GM23338 (cell line): Measurements from ENCODE around the gene DUS2.

Experiments used
- CREB1 ChIP-seq: fragments of 250-450 bp; sonication (Bioruptor Pico); IDR thresholded peaks from 2 replicates; pipeline ENCODE4 v1.5.0; 2020; ENCODE audit warnings: low read depth, mild to moderate bottlenecking, moderate library complexity
- CTCF ChIP-seq, 2 experiments: fragments of 200-600 bp in 1 of 2; sonication (generic) in 1 of 2; conservative IDR thresholded peaks; 2 replicates each; pipeline versions ENCODE4 v1.5.1 to v1.6.1; 2016 to 2017; ENCODE audit warnings: antibody characterized with exemption in 2 of 2, low read depth in 2 of 2, mild to moderate bottlenecking in 2 of 2, moderate library complexity in 1 of 2
- ETS1 ChIP-seq: IDR thresholded peaks from 2 replicates; pipeline ENCODE4 v1.6.1; 2016; ENCODE audit warnings: antibody characterized with exemption
- EZH2 ChIP-seq: fragments of 200-600 bp; sonication (generic); IDR thresholded peaks from one replicate; pipeline ENCODE4 v1.8.0; 2017; ENCODE audit warnings: antibody characterized with exemption, mild to moderate bottlenecking, low read depth; ENCODE audit not compliant: unreplicated experiment
- EZH2phosphoT487 ChIP-seq: fragments of 200-600 bp; sonication (generic); IDR thresholded peaks from one replicate; pipeline ENCODE4 v1.8.1; 2018; ENCODE audit warnings: antibody characterized with exemption; ENCODE audit not compliant: unreplicated experiment
- JUNB ChIP-seq: IDR thresholded peaks from one replicate; pipeline ENCODE4 v1.6.1; 2016; ENCODE audit warnings: antibody characterized with exemption; ENCODE audit not compliant: unreplicated experiment
- NANOG ChIP-seq: IDR thresholded peaks from 2 replicates; pipeline ENCODE4 v1.6.1; 2016; ENCODE audit warnings: antibody characterized with exemption, borderline replicate concordance
- POLR2AphosphoS5 ChIP-seq: IDR thresholded peaks from 2 replicates; pipeline ENCODE4 v1.6.1; 2016; ENCODE audit warnings: antibody characterized with exemption, low read depth
- REST ChIP-seq: IDR thresholded peaks from one replicate; pipeline ENCODE4 v1.6.1; 2018; ENCODE audit warnings: antibody characterized with exemption; ENCODE audit not compliant: unreplicated experiment
- STAT1 ChIP-seq: IDR thresholded peaks from one replicate; pipeline ENCODE4 v1.6.1; 2016; ENCODE audit warnings: antibody characterized with exemption; ENCODE audit not compliant: unreplicated experiment
- ZNF114 ChIP-seq: fragments of 250-450 bp; sonication (Bioruptor Pico); IDR thresholded peaks from 2 replicates; pipeline ENCODE4 v1.5.0; 2020; ENCODE audit warnings: mild to moderate bottlenecking, moderate library complexity
- ZNF462 ChIP-seq: fragments of 250-450 bp; sonication (Bioruptor Pico); IDR thresholded peaks from 2 replicates; pipeline ENCODE4 v1.5.0; 2020; ENCODE audit warnings: mild to moderate bottlenecking, moderate library complexity

- no peak for TF ChIP-seq EZH2phosphoT487
- no peak for TF ChIP-seq CTCF (conservative IDR thresholded peaks at IDR 0.05; ENCODE audit: low read depth in 2 of 2)
- no peak for TF ChIP-seq POLR2AphosphoS5
- no peak for TF ChIP-seq REST
- TF ChIP-seq ETS1 = no peak
- no peak for TF ChIP-seq EZH2
- TF ChIP-seq ZNF114 (CRISPR knock-in tag) = no peak
- no peak for TF ChIP-seq JUNB
- no peak for TF ChIP-seq ZNF462 (CRISPR knock-in tag)
- TF ChIP-seq STAT1 = no peak
- no peak for TF ChIP-seq CREB1 (CRISPR knock-in tag)
- no peak for TF ChIP-seq NANOG
Observed at GRCh38 chr16:68078701-68079375, 55.8 kb downstream of the DUS2 start.
